ENCODE measurements around the gene KRTAP24-1. TPM values are rescaled to one million over a fixed set of nuclear protein-coding genes. Genes with fewer than 3 reads are reported as not detected.

Gene KRTAP24-1
- total and polyA plus RNA-seq, 8 donors = not detected

GRCh38 chr21:30306884-30307283 is 24.1 kb upstream of the KRTAP24-1 start:
- H3K4me3 ChIP-seq = no peak overlapping the region
- H3K27me3 ChIP-seq = no peaks in the 10 kb centered on the region
- DNase-seq = peak in 1 of 4 donors; percentile 5
- no peaks in the 10 kb centered on the region for H3K9me3 ChIP-seq
- H3K36me3 ChIP-seq = no peaks in the 10 kb centered on the region
- H3K27ac ChIP-seq = no peak overlapping the region
- TF ChIP-seq CTCF (IDR thresholded peaks at IDR 0.05) = no peak
- no peaks in the 10 kb centered on the region for H3K4me1 ChIP-seq
- no peak for ATAC-seq
- intact Hi-C loops (cut with DNase I) = no loop called here

GRCh38 chr21:30305136-30305535 is 22.4 kb upstream of the KRTAP24-1 start:
- TF ChIP-seq CTCF (IDR thresholded peaks at IDR 0.05) = no peak
- Histone ChIP-seq H3K27me3 (no peaks in the 10 kb centered on the region), H3K9me3 (peaks cover 0 to 4% of the 10 kb centered on the region in 2 donors), H3K4me3 (no peak overlapping the region), H3K27ac (no peak overlapping the region), H3K4me1 (no peaks in the 10 kb centered on the region), H3K36me3 (no peaks in the 10 kb centered on the region)
- intact Hi-C loops (cut with DNase I) = no loop called here
- no peak for ATAC-seq
- no peak for DNase-seq

- Histone ChIP-seq H3K36me3 (no peaks in the 10 kb centered on the region), H3K9me3 (no peaks in the 10 kb centered on the region), H3K4me1 (no peaks in the 10 kb centered on the region), H3K27ac (no peak within 1 kb of the TSS), H3K4me3 (no peak within 1 kb of the TSS), H3K27me3 (no peaks in the 10 kb centered on the region)
- no peak for ATAC-seq
- TF ChIP-seq CTCF (IDR thresholded peaks at IDR 0.05) = no peak
- DNase-seq = no peak
- intact Hi-C loops (cut with DNase I) = no loop called here
Observed at GRCh38 chr21:30289215-30289614, 6.5 kb upstream of the KRTAP24-1 start, which contains the start of gene KRTAP25-1. Gene KRTAP25-1 (minus strand): TSS chr21:30289514. CDS start chr21:30289490, 24 bp downstream.

GRCh38 chr21:30271611-30272010 is 11.1 kb downstream of the KRTAP24-1 start:
- intact Hi-C loops (cut with DNase I) = no loop called here
- Histone ChIP-seq H3K4me1 (no peaks in the 10 kb centered on the region), H3K27me3 (no peaks in the 10 kb centered on the region), H3K27ac (no peak overlapping the region), H3K4me3 (no peak overlapping the region), H3K9me3 (peaks cover 0 to 4% of the 10 kb centered on the region in 2 donors), H3K36me3 (no peaks in the 10 kb centered on the region)
- no peak for ATAC-seq
- DNase-seq = peak in 1 of 4 donors; percentile 25
- no peak for TF ChIP-seq CTCF (IDR thresholded peaks at IDR 0.05)

- Histone ChIP-seq H3K4me3 (no peak overlapping the region), H3K4me1 (no peaks in the 10 kb centered on the region), H3K9me3 (peaks cover 0 to 6% of the 10 kb centered on the region in 2 donors), H3K27ac (no peak overlapping the region), H3K27me3 (no peaks in the 10 kb centered on the region), H3K36me3 (no peaks in the 10 kb centered on the region)
- TF ChIP-seq CTCF (IDR thresholded peaks at IDR 0.05) = no peak
- intact Hi-C loops (cut with DNase I) = no loop called here
- DNase-seq (no peak), ATAC-seq (no peak)
Observed at GRCh38 chr21:30271156-30271555, 11.6 kb downstream of the KRTAP24-1 start.
